ENCODE results near the gene CD1D.

GRCh38 chr1:158149577-158150269 lies 31.0 kb upstream of the CD1D start:
- TF ChIP-seq POLR2A (IDR thresholded peaks at IDR 0.05; ENCODE audit: low read length): no peak
- TF ChIP-seq GATA1 (IDR thresholded peaks at IDR 0.05; ENCODE audit: low read depth, low read length): no peak
